GOT3 (cell line): ENCODE results near the gene SLC30A3.

Source experiments
- DNase-seq: peaks from one replicate; lab custom pipeline; 2025; ENCODE audit warnings: mixed read lengths; lab: John Stamatoyannopoulos, UW

SLC30A3 gene

GRCh38 chr2:27233341-27233740, 29.5 kb downstream of the SLC30A3 start:
- DNase-seq, result no peak

DNA sequence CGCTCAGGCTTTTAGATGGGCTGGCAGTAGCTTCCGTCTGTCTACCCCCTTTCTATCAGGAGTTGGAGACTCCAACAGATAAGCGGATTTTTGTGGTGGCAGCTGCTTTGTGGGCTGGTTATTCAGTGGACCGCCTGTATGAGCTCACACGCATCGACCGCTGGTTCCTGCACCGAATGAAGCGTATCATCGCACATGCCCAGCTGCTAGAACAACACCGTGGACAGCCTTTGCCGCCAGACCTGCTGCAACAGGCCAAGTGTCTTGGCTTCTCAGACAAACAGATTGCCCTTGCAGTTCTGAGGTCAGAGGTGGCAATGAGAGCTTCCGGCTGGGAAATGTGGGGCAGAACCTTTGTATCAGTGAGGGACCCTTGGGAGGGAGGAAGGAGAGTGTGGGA, 30.9 kb downstream of the SLC30A3 start:
- no peak for DNase-seq

GRCh38 chr2:27227501-27227900, 35.3 kb downstream of the SLC30A3 start:
- no peak for DNase-seq

- no peak for DNase-seq
These were observed 37.3 kb downstream of the SLC30A3 start for GRCh38 chr2:27225526-27225925.

DNA sequence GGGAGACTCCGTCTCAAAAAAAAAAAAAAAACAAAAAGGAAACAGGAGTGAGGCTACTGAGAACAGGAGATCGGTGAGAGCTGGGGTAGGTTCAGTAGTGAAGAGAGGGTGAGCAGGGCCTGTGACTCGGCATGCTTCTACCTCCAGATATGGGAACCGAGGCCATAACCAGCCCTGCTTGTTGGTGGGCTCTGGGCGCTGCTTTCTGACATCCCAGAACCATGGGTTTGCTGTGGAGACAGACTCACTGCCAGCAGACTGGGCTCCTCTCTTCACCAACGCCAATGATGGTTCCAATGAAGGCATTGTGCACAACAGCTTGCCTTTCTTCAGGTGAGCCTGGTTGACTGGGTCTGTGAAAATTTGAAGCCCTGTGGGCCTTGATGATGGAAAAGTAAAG, 39.4 kb downstream of the SLC30A3 start:
- DNase-seq, result no peak

GRCh38 chr2:27222407-27222806, 40.4 kb downstream of the SLC30A3 start:
- DNase-seq, result no peak

DNA sequence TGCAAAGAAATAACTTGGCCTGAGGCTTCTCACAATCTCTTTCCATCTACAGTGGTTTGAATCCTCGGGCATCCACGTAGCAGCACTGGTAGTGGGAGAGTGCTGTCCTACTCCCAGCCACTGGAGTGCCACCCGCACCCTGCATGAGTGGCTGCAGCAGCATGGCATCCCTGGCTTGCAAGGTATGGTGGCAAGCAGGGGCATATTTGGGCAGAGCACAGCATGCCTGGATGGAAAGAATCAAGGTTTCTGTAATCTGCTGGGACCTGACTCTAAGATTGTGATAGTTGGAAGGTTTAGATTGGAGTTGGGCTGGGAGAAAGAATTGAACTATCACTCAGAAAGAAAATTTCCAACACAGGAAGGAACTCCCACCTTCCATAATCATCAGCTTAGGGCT, 41.7 kb downstream of the SLC30A3 start:
- no peak for DNase-seq

GRCh38 chr2:27220091-27220490, 42.8 kb downstream of the SLC30A3 start:
- DNase-seq, result no peak

DNA sequence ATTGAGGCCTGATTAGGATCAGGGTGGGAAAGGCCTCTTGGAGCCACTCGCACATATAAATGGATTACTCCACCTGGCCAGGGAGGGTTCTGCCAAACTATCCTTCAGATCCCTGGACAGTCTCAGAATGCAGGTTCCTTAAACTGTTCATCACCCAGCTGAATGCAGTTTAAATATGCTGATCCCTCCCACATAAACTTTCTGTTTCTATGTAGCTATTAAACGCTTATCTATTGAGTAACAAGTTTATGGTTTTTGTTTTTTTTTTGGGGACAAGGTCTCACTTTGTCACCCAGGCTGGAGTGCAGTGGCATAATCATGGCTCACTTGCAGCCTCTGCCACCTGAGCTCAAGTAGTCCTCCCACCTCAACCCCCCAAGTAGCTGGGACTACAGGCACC, 43.8 kb downstream of the SLC30A3 start:
- no peak for DNase-seq

DNA sequence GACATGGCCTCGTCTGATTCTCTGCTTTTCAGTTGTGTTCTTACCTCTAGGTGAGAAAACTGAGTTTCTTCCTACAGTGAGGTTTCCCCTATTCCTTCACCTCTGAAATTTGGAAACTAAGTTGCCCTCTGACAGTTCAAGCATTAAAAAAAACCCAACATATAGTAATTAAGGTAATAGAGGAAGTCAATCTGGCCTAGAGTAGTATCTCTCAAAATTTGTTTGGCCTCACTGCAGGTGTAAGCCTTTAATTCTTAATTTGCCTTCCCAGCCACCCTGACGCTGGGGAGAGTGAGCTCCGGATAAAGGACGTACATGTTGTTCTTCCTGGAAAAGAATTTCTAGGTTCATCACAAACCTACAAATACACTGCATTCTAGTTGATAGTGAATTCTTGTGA, 44.2 kb downstream of the SLC30A3 start:
- DNase-seq, result no peak

DNA sequence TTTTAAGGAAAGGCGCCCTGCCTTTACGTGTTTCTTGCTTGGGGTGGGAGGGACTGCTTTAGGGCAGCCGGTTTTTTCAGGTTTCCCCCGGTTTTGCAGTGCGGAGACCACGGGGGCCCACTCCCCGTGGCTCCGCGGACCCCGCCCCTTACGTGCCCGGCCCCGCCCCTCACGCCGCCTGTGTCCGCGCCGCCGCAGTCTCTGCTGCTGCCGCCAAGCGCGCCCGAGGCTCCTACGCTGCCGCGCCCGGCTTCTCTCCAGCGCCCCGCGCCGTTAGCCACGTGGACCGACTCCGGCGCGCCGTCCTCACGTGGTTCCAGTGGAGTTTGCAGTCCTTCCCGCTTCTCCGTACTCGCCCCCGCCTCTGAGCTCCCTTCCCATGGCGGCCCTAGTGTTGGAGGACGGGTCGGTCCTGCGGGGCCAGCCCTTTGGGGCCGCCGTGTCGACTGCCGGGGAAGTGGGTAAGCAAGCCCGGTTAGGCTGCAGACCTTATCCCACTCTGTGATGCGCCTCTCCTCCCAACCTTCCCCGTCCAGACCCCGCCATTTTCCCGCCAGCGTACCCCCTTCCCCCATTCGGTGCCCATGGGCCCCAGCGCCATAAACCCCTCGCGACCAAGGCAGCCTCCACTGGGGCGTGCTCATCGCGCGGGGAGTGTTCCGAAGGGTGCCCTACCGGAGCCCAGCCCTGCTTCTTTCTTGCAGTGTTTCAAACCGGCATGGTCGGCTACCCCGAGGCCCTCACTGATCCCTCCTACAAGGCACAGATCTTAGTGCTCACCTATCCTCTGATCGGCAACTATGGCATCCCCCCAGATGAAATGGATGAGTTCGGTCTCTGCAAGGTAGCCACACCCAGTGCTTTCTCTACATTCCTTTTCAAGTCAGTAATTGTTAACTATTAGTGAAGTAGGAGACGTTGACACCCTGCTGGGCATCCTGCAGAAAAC, 45.4 kb downstream of the SLC30A3 start, which contains the start of gene CAD:
Gene CAD (plus strand): TSS at position 197 of the 949 bp plus-strand sequence. CDS start 183 bp downstream, at position 380.
- peak; percentile 39 for DNase-seq

GRCh38 chr2:27216416-27217137, 46.3 kb downstream of the SLC30A3 start:
- DNase-seq, result no peak

DNA sequence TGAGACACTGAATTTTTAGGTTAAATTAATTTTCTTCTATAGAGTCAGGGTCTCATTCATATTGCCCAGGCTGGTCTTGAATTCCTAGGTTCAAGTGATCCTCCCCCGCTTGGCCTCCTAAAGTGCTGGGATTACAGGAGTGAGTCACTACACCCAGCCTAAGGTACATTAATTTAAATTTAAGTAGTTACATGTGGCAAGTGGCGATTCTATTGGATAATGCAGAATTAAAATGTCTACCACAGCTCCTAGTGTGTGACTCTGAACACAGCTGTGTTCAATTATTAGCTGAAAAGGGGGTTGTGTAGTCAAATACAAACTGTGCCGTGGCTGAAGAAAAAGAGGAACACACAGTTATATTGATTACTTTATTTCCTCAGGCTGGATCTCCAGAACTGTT, 47.9 kb downstream of the SLC30A3 start:
- DNase-seq, result no peak

GRCh38 chr2:27212626-27213471, 50.0 kb downstream of the SLC30A3 start:
- DNase-seq, result no peak

DNA sequence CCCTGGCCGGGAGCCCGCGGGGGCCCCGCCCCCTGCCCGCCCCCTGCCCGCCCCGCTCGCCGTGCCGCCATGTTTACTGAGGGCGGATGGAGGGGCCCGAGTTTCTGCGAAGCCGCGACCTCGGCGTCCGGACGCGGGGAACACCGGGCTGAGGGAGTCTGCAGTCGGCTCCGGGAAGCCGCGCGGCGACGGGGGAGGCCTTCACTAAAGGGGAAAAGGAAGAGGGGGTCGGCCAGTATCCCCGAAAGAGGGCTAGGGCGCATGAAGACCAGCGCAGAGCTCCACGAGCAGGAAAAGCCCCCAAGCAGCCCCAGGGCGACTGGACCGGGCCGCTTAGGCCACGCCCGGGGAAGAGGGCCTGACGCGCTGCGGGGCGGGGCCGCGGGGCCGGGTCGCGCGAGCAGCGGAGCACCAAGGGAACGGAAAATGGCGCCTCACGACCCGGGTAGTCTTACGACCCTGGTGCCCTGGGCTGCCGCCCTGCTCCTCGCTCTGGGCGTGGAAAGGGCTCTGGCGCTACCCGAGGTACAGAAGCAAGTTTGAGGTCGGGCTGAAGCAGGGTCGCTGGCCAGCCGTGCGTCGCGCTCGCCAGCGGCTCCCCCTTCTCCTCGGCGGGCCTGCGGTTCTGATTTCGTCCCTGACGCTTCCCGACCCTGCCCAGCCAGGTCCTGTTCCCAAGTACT, 50.8 kb downstream of the SLC30A3 start, which contains the start of the genes ATRAID and SLC5A6:
Gene ATRAID (plus strand): TSS at position 99 of the 683 bp plus-strand sequence. CDS start 328 bp downstream, at position 427.
Gene SLC5A6 (minus strand): TSS at position 326 of the 683 bp plus-strand sequence. CDS start 4,618 bp downstream, outside the sequence.
- peak; percentile 67 for DNase-seq

DNA sequence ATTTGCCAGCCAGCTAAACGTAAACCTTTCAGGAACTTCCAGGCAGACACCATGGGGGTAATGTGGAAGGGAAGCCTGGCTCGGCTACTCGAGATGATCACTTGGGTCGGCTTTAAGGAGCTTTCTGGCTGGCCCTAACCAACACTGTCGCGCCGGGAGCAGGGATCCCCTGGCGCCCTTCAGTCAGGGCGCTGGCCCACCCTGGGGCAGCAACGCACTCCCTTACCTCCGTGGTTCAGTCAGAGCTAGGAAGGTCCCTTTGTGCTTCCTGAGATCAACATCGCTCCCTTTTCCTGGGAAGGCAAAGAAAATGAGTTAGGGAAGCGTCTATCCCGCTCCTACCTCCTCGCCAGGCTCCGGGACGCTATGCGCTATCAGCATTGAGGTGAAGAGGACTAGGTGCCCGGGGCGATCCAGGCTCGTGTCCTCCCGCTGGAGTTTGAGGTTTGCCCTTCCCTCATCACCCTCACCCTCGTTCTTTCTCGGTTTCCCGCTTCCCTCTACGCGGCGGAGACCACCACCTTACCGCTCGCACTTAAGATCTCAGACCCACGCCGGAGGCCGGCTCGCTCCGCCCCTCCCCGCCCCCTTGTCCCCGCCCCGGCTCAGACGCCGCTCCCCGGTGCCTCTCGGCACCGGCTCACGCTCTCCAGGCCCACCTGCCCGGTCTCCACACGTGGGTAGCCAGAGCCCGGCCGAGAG, 51.5 kb downstream of the SLC30A3 start:
- no peak for DNase-seq

DNA sequence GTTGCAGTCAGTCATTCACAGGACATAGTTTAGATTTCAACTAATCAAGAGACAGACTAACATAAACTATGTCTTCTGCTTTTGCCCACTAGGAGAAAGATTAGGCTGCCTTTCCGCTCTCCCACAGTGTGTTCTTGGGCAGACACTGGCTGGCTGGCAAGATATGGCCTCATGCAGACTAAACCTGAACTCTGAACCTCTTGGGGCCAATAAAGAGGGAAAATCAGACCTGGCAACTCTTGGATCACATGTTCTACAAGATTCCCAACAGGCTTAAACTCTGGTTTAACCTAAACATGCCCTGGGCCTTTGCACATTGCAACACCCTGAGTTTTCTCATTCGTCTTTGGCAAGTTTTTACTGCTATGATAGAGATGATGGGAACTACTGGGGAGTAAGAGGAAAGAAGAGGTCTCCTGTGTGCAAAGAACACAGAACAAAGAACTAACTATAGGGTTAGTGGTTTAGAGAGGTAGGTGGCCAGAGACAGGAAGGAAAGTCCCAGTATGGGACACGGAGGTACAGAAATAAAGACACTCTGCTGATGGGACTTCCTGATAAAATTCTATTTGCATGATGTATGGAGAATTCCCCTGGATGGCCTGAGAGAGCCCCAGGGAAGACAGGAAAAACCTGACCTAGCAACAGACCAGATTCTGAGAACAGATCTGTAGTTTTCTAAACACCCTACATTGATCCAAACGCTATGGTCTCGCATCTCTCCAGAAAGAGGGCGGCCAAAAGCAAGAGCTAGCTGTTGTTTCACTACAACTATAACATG, 53.0 kb downstream of the SLC30A3 start:
- DNase-seq, result no peak

GRCh38 chr2:27208486-27209050, 54.3 kb downstream of the SLC30A3 start:
- no peak for DNase-seq

GRCh38 chr2:27206346-27206745, 56.5 kb downstream of the SLC30A3 start:
- DNase-seq, result no peak
